HL-60 (cell line): ENCODE data around the gene TMIGD2.
"Not testable (repeated sequence)": the region's sequence is repeated elsewhere in the genome, so short reads cannot be mapped to it uniquely, and the experiment has no call there.

Experiments
- CTCF ChIP-seq: IDR thresholded peaks from one replicate; pipeline ENCODE4 v1.5.1; 2011; ENCODE audit warnings: low read length, control low read depth, inconsistent platforms; ENCODE audit not compliant: insufficient read depth
- POLR2AphosphoS5 ChIP-seq: IDR thresholded peaks from 2 replicates; pipeline ENCODE4 v1.6.1; 2012; ENCODE audit warnings: low read depth

- not testable (repeated sequence) for TF ChIP-seq CTCF, POLR2AphosphoS5
These were observed 26.9 kb upstream of the TMIGD2 start for GRCh38 chr19:4328991-4329681.
